Astrocyte of the spinal cord (primary cell): Measurements from ENCODE around the gene ILKAP.

Experiments
- DNase-seq: peaks from one replicate; pipeline ENCODE4 v3.0.0; 2011; ENCODE audit warnings: low read depth, low spot score
- H3K4me3 ChIP-seq: 2 replicates; pipeline ENCODE4 v1.5.1; 2011; ENCODE audit warnings: low read depth, mild to moderate bottlenecking, low read length, moderate library complexity
- CTCF ChIP-seq: IDR thresholded peaks from 2 replicates; pipeline ENCODE4 v1.5.1; 2012; ENCODE audit warnings: low read depth, mild to moderate bottlenecking, low read length, inconsistent platforms
- in situ Hi-C: cut with HindIII; loops from 2 replicates; pipeline ENCODE4 v1.10.0; 2017; ENCODE audit warnings: low sequenced_read_pairs

Gene ILKAP

GRCh38 chr2:238127165-238128060 is 76.1 kb downstream of the ILKAP start:
- TF ChIP-seq CTCF = no peak
- H3K4me3 ChIP-seq = no peak overlapping the region
- peak; percentile 37 for DNase-seq
- in situ Hi-C loops = no loop called here

GRCh38 chr2:238126775-238127164 is 76.7 kb downstream of the ILKAP start:
- no peak for DNase-seq
- H3K4me3 ChIP-seq = no peak overlapping the region
- TF ChIP-seq CTCF = no peak
- in situ Hi-C loops = no loop called here

GRCh38 chr2:238126338-238126737 is 77.2 kb downstream of the ILKAP start:
- in situ Hi-C loops = no loop called here
- DNase-seq = no peak
- no peak overlapping the region for H3K4me3 ChIP-seq
- TF ChIP-seq CTCF = no peak

- in situ Hi-C loops = no loop called here
- H3K4me3 ChIP-seq = no peak overlapping the region
- no peak for TF ChIP-seq CTCF
- DNase-seq = no peak
These were observed 78.2 kb downstream of the ILKAP start for GRCh38 chr2:238125127-238125885.

- no peak for DNase-seq
- in situ Hi-C loops = no loop called here
- TF ChIP-seq CTCF = no peak
- no peak overlapping the region for H3K4me3 ChIP-seq
These were observed 78.9 kb downstream of the ILKAP start for GRCh38 chr2:238124488-238125126.

- TF ChIP-seq CTCF = no peak
- H3K4me3 ChIP-seq = no peak overlapping the region
- in situ Hi-C loops = no loop called here
- DNase-seq = no peak
These were observed 79.5 kb downstream of the ILKAP start for GRCh38 chr2:238123991-238124470.
